Thyroid gland (tissue), 4 donors: ENCODE results near the gene ANGEL2. TPM values are rescaled to one million over a fixed set of nuclear protein-coding genes. Genes with fewer than 3 reads are reported as not detected.

ENCODE experiments used
- DNase-seq, 2 donors: peaks; one replicate each; pipeline ENCODE4 v3.0.0-alpha.2; 2019
- H3K27ac ChIP-seq, 3 donors: fragments of 200-600 bp; sonication (generic); 1 replicate in 2 of 3; 2 replicates in 1 of 3; pipeline ENCODE4 v1.5.1; 2016 to 2019; ENCODE audit warnings: mild to moderate bottlenecking in 1 of 3, moderate library complexity in 1 of 3
- H3K27me3 ChIP-seq: fragments of 200-600 bp; sonication (generic); one replicate; pipeline ENCODE4 v1.5.1; 2019
- H3K36me3 ChIP-seq, 2 donors: fragments of 200-600 bp; sonication (generic); one replicate each; pipeline ENCODE4 v1.5.1; 2016 to 2019
- H3K4me1 ChIP-seq, 2 donors: fragments of 200-600 bp; sonication (generic); one replicate each; pipeline ENCODE4 v1.5.1; 2017 to 2019
- H3K4me3 ChIP-seq, 3 donors: fragments of 200-600 bp; sonication (generic); replicated peaks in 1 of 3; 1 replicate in 2 of 3; 2 replicates in 1 of 3; pipeline ENCODE4 v1.5.1; 2016; ENCODE audit warnings: mild to moderate bottlenecking in 1 of 3
- H3K9me3 ChIP-seq: fragments of 200-600 bp; sonication (generic); one replicate; pipeline ENCODE4 v1.5.1; 2017
- POLR2A ChIP-seq, 2 donors: fragments of 450-650 bp; IDR thresholded peaks; one replicate each; pipeline ENCODE4 v1.6.1; 2017; ENCODE audit warnings: antibody characterized with exemption in 2 of 2, mild to moderate bottlenecking in 2 of 2, moderate library complexity in 1 of 2
- WGBS, 2 donors: methylation state at CpG; one replicate each; pipeline ENCODE4 v1.1.5; 2017; 5-methylcytosine and 5-hydroxymethylcytosine counted together
- intact Hi-C: fragments of 100-400 bp; cut with DNase I; formaldehyde crosslinking; loops from one replicate; pipeline ENCODE4 v1.15.1; 2023
- total RNA-seq, 4 donors: library from RNA; depleted of rRNA; stranded (reverse); fragments of >200 nt; gene quantifications; one replicate each; pipeline ENCODE4 v1.2.3, GENCODE V29; 2016
- TF ChIP-seq, protein P1 (sequence below), 6 experiments: fragments of 200-600 bp in 3 of 6; fragments of 450-650 bp in 3 of 6; sonication (generic) in 3 of 6; IDR thresholded peaks; one replicate each; pipeline ENCODE4 v1.5.1; 2016 to 2019; ENCODE audit warnings: antibody characterized with exemption in 6 of 6, mild to moderate bottlenecking in 2 of 6, inconsistent platforms in 1 of 6, moderate library complexity in 1 of 6

ANGEL2 gene
- total RNA-seq, 4 donors from 2014 or later, result 46.7 to 77.8 (median 65.7) TPM

DNA sequence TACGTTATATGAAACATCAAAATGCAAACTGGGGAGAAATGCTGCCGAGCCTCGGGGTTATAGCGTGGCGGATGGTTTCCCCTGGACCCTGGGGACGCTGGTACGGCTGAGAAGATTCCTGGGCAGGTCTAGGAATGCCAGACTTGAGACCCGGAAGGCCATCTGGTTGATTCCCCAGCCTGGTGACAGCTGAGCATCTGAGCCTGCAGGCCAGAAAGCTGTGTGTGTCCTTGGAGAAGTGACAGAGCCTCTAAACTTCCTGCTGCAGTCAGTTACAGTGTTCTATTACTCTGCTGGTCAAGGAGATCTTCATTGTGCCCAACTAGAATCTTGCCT lies 63.1 kb downstream of the ANGEL2 start:
- no peak overlapping the region for H3K4me3 ChIP-seq
- intact Hi-C loops, result no loop called here
- TF ChIP-seq POLR2A (IDR thresholded peaks at IDR 0.05), result no peak
- TF ChIP-seq, protein P1, sequence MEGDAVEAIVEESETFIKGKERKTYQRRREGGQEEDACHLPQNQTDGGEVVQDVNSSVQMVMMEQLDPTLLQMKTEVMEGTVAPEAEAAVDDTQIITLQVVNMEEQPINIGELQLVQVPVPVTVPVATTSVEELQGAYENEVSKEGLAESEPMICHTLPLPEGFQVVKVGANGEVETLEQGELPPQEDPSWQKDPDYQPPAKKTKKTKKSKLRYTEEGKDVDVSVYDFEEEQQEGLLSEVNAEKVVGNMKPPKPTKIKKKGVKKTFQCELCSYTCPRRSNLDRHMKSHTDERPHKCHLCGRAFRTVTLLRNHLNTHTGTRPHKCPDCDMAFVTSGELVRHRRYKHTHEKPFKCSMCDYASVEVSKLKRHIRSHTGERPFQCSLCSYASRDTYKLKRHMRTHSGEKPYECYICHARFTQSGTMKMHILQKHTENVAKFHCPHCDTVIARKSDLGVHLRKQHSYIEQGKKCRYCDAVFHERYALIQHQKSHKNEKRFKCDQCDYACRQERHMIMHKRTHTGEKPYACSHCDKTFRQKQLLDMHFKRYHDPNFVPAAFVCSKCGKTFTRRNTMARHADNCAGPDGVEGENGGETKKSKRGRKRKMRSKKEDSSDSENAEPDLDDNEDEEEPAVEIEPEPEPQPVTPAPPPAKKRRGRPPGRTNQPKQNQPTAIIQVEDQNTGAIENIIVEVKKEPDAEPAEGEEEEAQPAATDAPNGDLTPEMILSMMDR (IDR thresholded peaks at IDR 0.05), result no peak
- DNase-seq, result no peak
- no peaks in the 10 kb centered on the region for H3K9me3 ChIP-seq
- no peaks in the 10 kb centered on the region for H3K27me3 ChIP-seq
- 74 to 86% methylated on average over 8 of the region's 8 CpGs for WGBS, 2 donors
- H3K4me1 ChIP-seq, result peaks cover 7 to 10% of the 10 kb centered on the region in 2 donors
- no peaks in the 10 kb centered on the region for H3K36me3 ChIP-seq
- no peak overlapping the region for H3K27ac ChIP-seq

DNA sequence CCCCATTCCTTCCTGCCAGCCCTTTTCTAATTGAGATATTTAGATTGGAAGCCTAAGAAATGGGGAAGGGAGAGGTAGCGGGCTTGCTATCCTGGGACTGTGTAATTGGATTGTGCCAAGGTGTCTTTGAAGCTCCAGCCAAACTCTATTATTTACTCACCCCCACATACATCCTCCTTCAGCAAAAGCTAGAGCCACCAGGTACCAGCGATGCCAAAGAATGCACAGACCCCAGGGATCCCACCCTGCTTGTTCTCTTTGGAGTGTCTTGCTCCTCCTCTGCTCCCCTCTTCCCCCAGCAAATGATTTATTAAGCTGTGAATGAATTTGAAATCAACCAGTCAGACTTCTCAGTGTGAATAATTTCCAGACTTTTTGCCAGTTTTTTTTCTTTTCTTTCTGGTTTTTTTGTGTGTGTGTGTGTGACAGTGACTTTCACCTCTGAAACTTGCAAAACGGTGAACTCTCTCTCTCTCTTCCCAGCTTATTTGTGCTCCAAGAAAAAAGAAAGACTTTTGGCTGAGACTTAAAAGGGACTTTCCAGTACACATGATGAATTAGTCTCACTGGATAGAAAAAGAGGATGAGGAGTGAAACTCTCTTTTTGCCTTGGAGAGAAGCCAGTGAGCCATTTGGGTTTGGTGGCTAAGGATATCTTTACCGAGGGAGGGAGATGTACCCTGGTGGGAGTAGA lies 63.6 kb downstream of the ANGEL2 start:
- TF ChIP-seq, protein P1 (IDR thresholded peaks at IDR 0.05), result no peak
- TF ChIP-seq POLR2A (IDR thresholded peaks at IDR 0.05), result no peak
- DNase-seq, result no peak
- 57 to 68% methylated on average over 4 of the region's 4 CpGs for WGBS, 2 donors
- no peak overlapping the region for H3K4me3 ChIP-seq
- no peak overlapping the region for H3K27ac ChIP-seq
- no peaks in the 10 kb centered on the region for H3K9me3 ChIP-seq
- no peaks in the 10 kb centered on the region for H3K36me3 ChIP-seq
- intact Hi-C loops, result no loop called here
- peaks cover 7 to 10% of the 10 kb centered on the region in 2 donors for H3K4me1 ChIP-seq
- H3K27me3 ChIP-seq, result no peaks in the 10 kb centered on the region

DNA sequence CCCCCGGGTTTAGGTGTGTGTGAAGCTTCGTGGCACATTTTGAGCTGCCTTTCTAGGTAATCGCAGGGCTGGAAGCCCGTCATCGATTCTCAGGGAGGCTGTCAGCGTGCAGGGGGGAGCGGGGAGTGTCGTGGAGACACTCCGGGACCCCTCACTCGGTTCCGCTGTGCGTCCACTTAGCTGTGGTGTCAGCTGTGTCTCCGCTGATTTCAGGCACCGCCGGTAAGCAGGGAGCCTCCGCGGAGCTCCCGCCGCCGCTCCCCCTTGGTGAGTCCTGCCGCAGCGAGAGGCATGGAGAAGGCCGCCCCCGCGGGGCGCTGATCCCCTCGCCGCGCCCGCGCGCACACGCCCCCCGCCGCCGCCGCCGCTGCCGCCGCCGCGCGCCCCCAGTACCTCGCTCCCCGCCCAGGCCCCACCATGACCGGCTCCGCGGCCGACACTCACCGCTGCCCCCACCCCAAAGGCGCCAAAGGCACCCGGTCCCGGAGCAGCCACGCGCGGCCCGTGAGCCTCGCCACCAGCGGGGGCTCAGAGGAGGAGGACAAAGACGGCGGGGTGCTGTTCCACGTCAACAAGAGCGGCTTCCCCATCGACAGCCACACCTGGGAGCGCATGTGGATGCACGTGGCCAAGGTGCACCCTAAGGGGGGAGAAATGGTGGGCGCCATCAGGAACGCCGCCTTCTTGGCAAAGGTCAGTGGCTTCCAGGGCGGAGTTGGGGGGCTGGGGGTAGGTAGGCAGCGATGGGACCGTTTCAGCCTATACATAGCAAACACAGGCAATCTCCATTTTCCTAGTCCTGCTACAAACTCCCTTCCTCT lies 64.3 kb downstream of the ANGEL2 start:
- TF ChIP-seq POLR2A (IDR thresholded peaks at IDR 0.05), result no peak
- TF ChIP-seq, protein P1 (IDR thresholded peaks at IDR 0.05), result no peak
- 11% methylated on average over 19 to 22 of the region's 72 CpGs for WGBS, 2 donors
- H3K4me1 ChIP-seq, result peaks cover 7 to 10% of the 10 kb centered on the region in 2 donors
- DNase-seq, result no peak
- no peaks in the 10 kb centered on the region for H3K36me3 ChIP-seq
- intact Hi-C loops, result no loop called here
- H3K9me3 ChIP-seq, result no peaks in the 10 kb centered on the region
- H3K27me3 ChIP-seq, result no peaks in the 10 kb centered on the region
- H3K27ac ChIP-seq, result no peak overlapping the region
- peak overlapping the region in 1 of 3 donors; percentile 40 for H3K4me3 ChIP-seq

DNA sequence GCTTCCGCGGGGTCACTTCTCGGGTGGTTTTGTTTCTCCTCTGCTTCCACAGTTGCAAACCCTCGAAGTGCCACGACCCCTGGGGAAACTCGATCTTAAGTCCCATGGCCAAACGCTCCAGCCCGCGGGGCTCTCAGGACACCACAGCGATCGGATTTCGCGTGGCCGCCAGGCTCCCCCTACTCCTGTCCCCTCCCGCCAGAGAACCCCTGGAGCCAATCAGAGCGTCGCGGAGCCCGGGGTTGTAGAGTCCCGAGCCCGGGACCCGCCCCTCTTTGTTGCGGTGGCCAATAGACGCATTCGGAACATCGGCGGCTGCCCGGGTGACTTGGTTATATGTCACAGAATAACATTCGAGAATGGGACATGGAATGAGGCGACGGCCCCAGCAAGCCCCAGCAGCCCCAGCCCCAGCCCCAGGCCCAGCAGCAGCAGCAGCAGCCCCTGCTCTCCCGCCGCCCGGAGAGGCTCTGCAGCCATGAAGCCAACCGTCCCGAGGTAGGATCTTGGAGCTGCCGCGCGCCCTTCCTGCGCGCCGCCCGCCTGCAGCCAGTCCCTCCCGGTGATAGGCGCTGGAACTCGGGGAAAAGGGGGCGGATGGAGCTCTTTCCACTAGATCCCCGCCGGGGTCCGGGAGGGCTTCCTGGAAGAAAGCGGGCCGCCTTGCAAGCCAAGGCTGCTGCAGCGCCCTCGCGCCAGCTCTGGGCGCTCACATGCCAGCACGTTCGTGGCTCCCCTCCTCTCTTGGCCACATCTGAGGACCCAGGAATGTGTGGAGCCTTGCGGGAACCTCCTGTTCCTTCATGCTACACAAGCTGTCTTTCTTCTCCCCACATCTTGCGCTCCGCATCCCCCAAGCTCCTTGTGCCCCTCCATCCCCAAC lies 65.2 kb downstream of the ANGEL2 start, which contains the start of gene VASH2:
Gene VASH2 (plus strand): TSS at position 299 of the 883 bp plus-strand sequence. CDS start 1,002 bp downstream, outside the sequence.
- 3 to 7% methylated on average over 18 to 28 of the region's 61 CpGs for WGBS, 2 donors
- Histone ChIP-seq H3K36me3 (no peaks in the 10 kb centered on the region), H3K4me1 (peaks cover 7 to 10% of the 10 kb centered on the region in 2 donors), H3K4me3 (peak within 1 kb of the TSS in 1 of 3 donors; percentile 40), H3K27me3 (no peaks in the 10 kb centered on the region), H3K27ac (no peak within 1 kb of the TSS), H3K9me3 (no peaks in the 10 kb centered on the region)
- intact Hi-C loops, result no loop called here
- peak; percentile 70 for DNase-seq
- TF ChIP-seq, protein P1 (IDR thresholded peaks at IDR 0.05), result no peak
- TF ChIP-seq POLR2A (IDR thresholded peaks at IDR 0.05), result peak in 1 of 2 donors; percentile 31
